ENCODE measurements around the gene AMER1.

The AMER1 gene

GRCh38 chrX:64184396-64184795 lies 21.1 kb downstream of the AMER1 start:
- DNase-seq (ENCODE audit: low spot score), result no peak

GRCh38 chrX:64182208-64182607 lies 23.3 kb downstream of the AMER1 start:
- DNase-seq (ENCODE audit: low spot score), result no peak

- DNase-seq (ENCODE audit: low spot score), result no peak
These were observed 28.6 kb downstream of the AMER1 start for GRCh38 chrX:64176876-64177275.

GRCh38 chrX:64169988-64170387 lies 35.5 kb downstream of the AMER1 start:
- DNase-seq (ENCODE audit: low spot score), result no peak

GRCh38 chrX:64152857-64153256 lies 52.7 kb downstream of the AMER1 start:
- DNase-seq (ENCODE audit: low spot score), result no peak

GRCh38 chrX:64151911-64152310 lies 53.6 kb downstream of the AMER1 start:
- no peak for DNase-seq (ENCODE audit: low spot score)

GRCh38 chrX:64150775-64151174 lies 54.7 kb downstream of the AMER1 start:
- DNase-seq (ENCODE audit: low spot score), result no peak

Data from putamen (tissue), 1 donor.